Spleen (tissue), 7 donors: ENCODE measurements around the gene TMEM40.

Source experiments
- POLR2A ChIP-seq, 3 donors: fragments of 450-650 bp; IDR thresholded peaks; one replicate each; pipeline ENCODE4 v1.5.1; 2017; ENCODE audit warnings: antibody characterized with exemption in 3 of 3, mild to moderate bottlenecking in 1 of 3
- POLR2AphosphoS5 ChIP-seq, 3 donors: sonication (generic); formaldehyde crosslinking; IDR thresholded peaks; one replicate each; pipeline ENCODE4 v1.5.1; 2017; ENCODE audit warnings: antibody characterized with exemption in 3 of 3
- TF ChIP-seq, protein P1 (sequence below), 11 experiments: fragments of 200-600 bp in 7 of 11; fragments of 450-650 bp in 4 of 11; sonication (generic) in 4 of 11; IDR thresholded peaks in 8 of 11; conservative IDR thresholded peaks in 3 of 11; 1 replicate in 7 of 11; 2 replicates in 4 of 11; pipeline versions ENCODE4 v1.4.0 to v1.8.0; 2016 to 2021; ENCODE audit warnings: antibody characterized with exemption in 11 of 11, inconsistent platforms in 4 of 11, mild to moderate bottlenecking in 1 of 11
- donor health status: DM: no; HTN: no; CAD: no; lungs with moderate emphysema.
- donor health status: DM: no; HTN: no; CAD: no.
- donor health status: DM: no; HTN: no; CAD: no.

DNA sequence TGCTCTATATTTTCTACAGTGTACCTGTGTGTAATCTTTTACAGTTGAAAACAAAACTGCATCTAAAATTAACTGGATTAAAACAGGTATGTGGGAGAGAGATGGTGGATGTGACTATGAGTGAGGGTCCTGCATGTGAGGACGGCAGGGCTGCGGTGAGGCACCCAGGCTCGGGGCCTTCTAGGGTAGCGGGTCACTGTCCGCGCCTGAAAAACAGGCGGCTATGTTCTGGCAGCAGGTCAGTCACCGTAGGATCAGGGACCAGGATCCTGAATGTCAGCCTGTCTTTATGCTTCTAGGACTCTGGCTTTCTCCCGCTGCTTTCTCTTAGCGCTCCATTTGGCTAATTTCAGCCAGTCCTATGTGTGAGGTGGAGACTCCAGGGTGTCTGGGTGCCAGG lies 12.6 kb downstream of the TMEM40 start:
- TF ChIP-seq POLR2AphosphoS5 (IDR thresholded peaks at IDR 0.05): no peak
- no peak for TF ChIP-seq POLR2A (IDR thresholded peaks at IDR 0.05)
- TF ChIP-seq, protein P1, sequence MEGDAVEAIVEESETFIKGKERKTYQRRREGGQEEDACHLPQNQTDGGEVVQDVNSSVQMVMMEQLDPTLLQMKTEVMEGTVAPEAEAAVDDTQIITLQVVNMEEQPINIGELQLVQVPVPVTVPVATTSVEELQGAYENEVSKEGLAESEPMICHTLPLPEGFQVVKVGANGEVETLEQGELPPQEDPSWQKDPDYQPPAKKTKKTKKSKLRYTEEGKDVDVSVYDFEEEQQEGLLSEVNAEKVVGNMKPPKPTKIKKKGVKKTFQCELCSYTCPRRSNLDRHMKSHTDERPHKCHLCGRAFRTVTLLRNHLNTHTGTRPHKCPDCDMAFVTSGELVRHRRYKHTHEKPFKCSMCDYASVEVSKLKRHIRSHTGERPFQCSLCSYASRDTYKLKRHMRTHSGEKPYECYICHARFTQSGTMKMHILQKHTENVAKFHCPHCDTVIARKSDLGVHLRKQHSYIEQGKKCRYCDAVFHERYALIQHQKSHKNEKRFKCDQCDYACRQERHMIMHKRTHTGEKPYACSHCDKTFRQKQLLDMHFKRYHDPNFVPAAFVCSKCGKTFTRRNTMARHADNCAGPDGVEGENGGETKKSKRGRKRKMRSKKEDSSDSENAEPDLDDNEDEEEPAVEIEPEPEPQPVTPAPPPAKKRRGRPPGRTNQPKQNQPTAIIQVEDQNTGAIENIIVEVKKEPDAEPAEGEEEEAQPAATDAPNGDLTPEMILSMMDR (IDR thresholded peaks at IDR 0.05 in 8 of 11, conservative IDR thresholded peaks at IDR 0.05 in 3 of 11): no peak
